Hepatocyte (in vitro differentiated cells): ENCODE data around the gene GAB1. TPM values are rescaled to one million over a fixed set of nuclear protein-coding genes. Genes with fewer than 3 reads are reported as not detected.

ENCODE experiments used
- DNase-seq: peaks from one replicate; pipeline ENCODE4 v3.0.0-alpha.2; 2016; ENCODE audit warnings: low spot score
- H2AFZ ChIP-seq: fragments of 200-600 bp; sonication (generic); 2 replicates; pipeline ENCODE4 v1.6.0; 2016; ENCODE audit warnings: antibody characterized with exemption, mild to moderate bottlenecking
- H3K27ac ChIP-seq: fragments of 200-600 bp; sonication (generic); 2 replicates; pipeline ENCODE4 v1.5.1; 2016; ENCODE audit warnings: mild to moderate bottlenecking
- H3K27me3 ChIP-seq: fragments of 200-600 bp; sonication (generic); 2 replicates; pipeline ENCODE4 v1.6.1; 2016
- H3K36me3 ChIP-seq: fragments of 200-600 bp; sonication (generic); replicated peaks from 2 replicates; pipeline ENCODE4 v1.5.1; 2016; ENCODE audit warnings: low read depth; ENCODE audit not compliant: insufficient read depth
- H3K4me1 ChIP-seq: fragments of 200-600 bp; sonication (generic); 2 replicates; pipeline ENCODE4 v1.5.1; 2016; ENCODE audit warnings: mild to moderate bottlenecking, moderate library complexity; ENCODE audit not compliant: insufficient read depth
- H3K4me2 ChIP-seq: fragments of 200-600 bp; sonication (generic); 2 replicates; pipeline ENCODE4 v1.6.0; 2016
- H3K4me3 ChIP-seq: fragments of 200-600 bp; sonication (generic); 2 replicates; pipeline ENCODE4 v1.5.1; 2016; ENCODE audit warnings: mild to moderate bottlenecking
- H3K79me2 ChIP-seq: fragments of 200-600 bp; sonication (generic); 2 replicates; pipeline ENCODE4 v1.6.0; 2017; ENCODE audit warnings: mild to moderate bottlenecking
- H3K9me2 ChIP-seq: fragments of 200-600 bp; sonication (generic); replicated peaks from 2 replicates; pipeline ENCODE4 v1.6.0; 2017; ENCODE audit warnings: mild to moderate bottlenecking; ENCODE audit not compliant: insufficient read depth
- H3K9me3 ChIP-seq: fragments of 200-600 bp; sonication (generic); 2 replicates; pipeline ENCODE4 v1.5.1; 2016; ENCODE audit warnings: low read depth, mild to moderate bottlenecking
- H4K20me1 ChIP-seq: fragments of 200-600 bp; sonication (generic); 2 replicates; pipeline ENCODE4 v1.6.0; 2016; ENCODE audit warnings: mild to moderate bottlenecking; ENCODE audit not compliant: insufficient read depth, poor library complexity, severe bottlenecking
- CTCF ChIP-seq: fragments of 200-600 bp; sonication (generic); IDR thresholded peaks from 2 replicates; pipeline ENCODE4 v1.5.1; 2016; ENCODE audit warnings: antibody characterized with exemption, mild to moderate bottlenecking; ENCODE audit not compliant: poor library complexity
- EZH2 ChIP-seq: fragments of 200-600 bp; sonication (generic); IDR thresholded peaks from 2 replicates; pipeline ENCODE4 v1.6.1; 2016; ENCODE audit warnings: antibody characterized with exemption, mild to moderate bottlenecking, borderline replicate concordance
- EZH2phosphoT487 ChIP-seq: fragments of 200-600 bp; sonication (generic); IDR thresholded peaks from one replicate; pipeline ENCODE4 v1.6.1; 2018; ENCODE audit warnings: antibody characterized with exemption, mild to moderate bottlenecking, low read depth, moderate library complexity; ENCODE audit not compliant: unreplicated experiment, severe bottlenecking
- WGBS: methylation state at CpG from one replicate; pipeline ENCODE4 v1.1.6; 2016; ENCODE audit warnings: low lambda C conversion rate; ENCODE audit errors: missing lambda C conversion rate; 5-methylcytosine and 5-hydroxymethylcytosine counted together
- polyA plus RNA-seq: library from polyadenylated mRNA; unstranded; fragments of >200 nt; fragmentation: Nextera tagmentation; extraction: Ambion mirVana; gene quantifications from 2 replicates; pipeline ENCODE4 v1.2.1, GENCODE V29; 2016
- total RNA-seq: library from RNA; depleted of rRNA; stranded (reverse); fragments of >200 nt; gene quantifications from 2 replicates; pipeline ENCODE4 v1.2.3, GENCODE V29; 2014

GAB1 gene
- total and polyA plus RNA-seq, 2 experiments from 2014 or later, result 10.9 to 30.7 TPM

GRCh38 chr4:143502231-143502630 is 165.6 kb downstream of the GAB1 start:
- Histone ChIP-seq H2AFZ (no peak overlapping the region), H3K9me3 (no peaks in the 10 kb centered on the region), H3K36me3 (no peaks in the 10 kb centered on the region), H3K9me2 (no peaks in the 10 kb centered on the region), H4K20me1 (no peaks in the 10 kb centered on the region), H3K4me1 (no peaks in the 10 kb centered on the region), H3K27me3 (no peaks in the 10 kb centered on the region), H3K79me2 (no peaks in the 10 kb centered on the region), H3K4me2 (no peak overlapping the region), H3K27ac (no peak overlapping the region), H3K4me3 (no peak overlapping the region)
- no peak for TF ChIP-seq CTCF
- TF ChIP-seq EZH2, result no peak
- no peak for TF ChIP-seq EZH2phosphoT487
- 70% methylated on average over 1 of the region's 1 CpG for WGBS
- DNase-seq, result no peak

GRCh38 chr4:143506031-143506430 is 169.4 kb downstream of the GAB1 start:
- no peak overlapping the region for H2AFZ ChIP-seq
- no peaks in the 10 kb centered on the region for H4K20me1 ChIP-seq
- no peak for DNase-seq
- H3K4me2 ChIP-seq, result no peak overlapping the region
- TF ChIP-seq CTCF (no peak), EZH2 (no peak), EZH2phosphoT487 (no peak)
- H3K9me3 ChIP-seq, result no peaks in the 10 kb centered on the region
- no peaks in the 10 kb centered on the region for H3K27me3 ChIP-seq
- no peaks in the 10 kb centered on the region for H3K79me2 ChIP-seq
- H3K4me1 ChIP-seq, result no peaks in the 10 kb centered on the region
- WGBS, result 93% methylated on average over 1 of the region's 1 CpG
- H3K9me2 ChIP-seq, result no peaks in the 10 kb centered on the region
- H3K27ac ChIP-seq, result no peak overlapping the region
- no peaks in the 10 kb centered on the region for H3K36me3 ChIP-seq
- no peak overlapping the region for H3K4me3 ChIP-seq

- Histone ChIP-seq H3K79me2 (peaks cover 30% of the 10 kb centered on the region), H3K27me3 (no peaks in the 10 kb centered on the region), H3K9me3 (no peaks in the 10 kb centered on the region), H4K20me1 (peaks cover 24% of the 10 kb centered on the region), H3K4me1 (peaks cover 18% of the 10 kb centered on the region), H3K36me3 (no peaks in the 10 kb centered on the region), H3K9me2 (no peaks in the 10 kb centered on the region), H3K27ac (no peak overlapping the region), H3K4me3 (no peak overlapping the region), H3K4me2 (no peak overlapping the region), H2AFZ (no peak overlapping the region)
- WGBS, result 90% methylated on average over 7 of the region's 7 CpGs
- DNase-seq, result no peak
- TF ChIP-seq EZH2 (no peak), CTCF (no peak), EZH2phosphoT487 (no peak)
Observed at GRCh38 chr4:143511906-143512305, 175.2 kb downstream of the GAB1 start.

GRCh38 chr4:143512978-143513313 is 176.3 kb downstream of the GAB1 start:
- peak overlapping the region; percentile 96 for H3K27ac ChIP-seq
- TF ChIP-seq CTCF, result no peak
- TF ChIP-seq EZH2phosphoT487, result no peak
- TF ChIP-seq EZH2, result no peak
- H4K20me1 ChIP-seq, result peaks cover 31% of the 10 kb centered on the region
- H3K79me2 ChIP-seq, result peaks cover 40% of the 10 kb centered on the region
- no peak for DNase-seq
- H3K9me2 ChIP-seq, result no peaks in the 10 kb centered on the region
- H2AFZ ChIP-seq, result peak overlapping the region; percentile 52
- under 1% methylated on average over 18 of the region's 18 CpGs for WGBS
- H3K4me1 ChIP-seq, result peaks cover 18% of the 10 kb centered on the region
- H3K36me3 ChIP-seq, result no peaks in the 10 kb centered on the region
- H3K27me3 ChIP-seq, result no peaks in the 10 kb centered on the region
- no peaks in the 10 kb centered on the region for H3K9me3 ChIP-seq
- H3K4me3 ChIP-seq, result peak overlapping the region; percentile 10
- peak overlapping the region; percentile 64 for H3K4me2 ChIP-seq
